SKM-1 treated with dmso at 0.1 percent for 144 hours (cell line): Measurements from ENCODE around the gene CARD10.
A peak's percentile ranks its signal among the peaks of the same experiment; 100 is the strongest.

ENCODE experiments used
- DNase-seq: peaks from one replicate; lab custom pipeline; 2025; ENCODE audit not compliant: unreplicated experiment; lab: John Stamatoyannopoulos, UW

Gene CARD10

GRCh38 chr22:37442537-37442936 lies 76.7 kb downstream of the CARD10 start:
- DNase-seq: peak; percentile 38

GRCh38 chr22:37442135-37442534 lies 77.1 kb downstream of the CARD10 start:
- DNase-seq: no peak

- no peak for DNase-seq
Observed at GRCh38 chr22:37440875-37441274, 78.3 kb downstream of the CARD10 start.
